ENCODE results near the gene CDC42. TPM values are rescaled to one million over a fixed set of nuclear protein-coding genes. Genes with fewer than 3 reads are reported as not detected.

CDC42 gene
- polyA plus RNA-seq, 1 donor from 2014 or later, result 913 TPM

- no peak overlapping the region for H3K27ac ChIP-seq (ENCODE audit: low read length)
- no peak overlapping the region for H3K9ac ChIP-seq (ENCODE audit: low read length)
- H3K79me2 ChIP-seq (replicated peaks; ENCODE audit: insufficient read depth, low read length), result no peaks in the 10 kb centered on the region
- H3K4me3 ChIP-seq (ENCODE audit: low read length), result no peak overlapping the region
- no peaks in the 10 kb centered on the region for H3K9me3 ChIP-seq (ENCODE audit: low read length)
- TF ChIP-seq POLR2AphosphoS5 (IDR thresholded peaks at IDR 0.05), result no peak
- TF ChIP-seq EP300 (conservative IDR thresholded peaks at IDR 0.05; ENCODE audit: poor library complexity, severe bottlenecking), result no peak
- no peak for TF ChIP-seq TAF1 (IDR thresholded peaks at IDR 0.05; ENCODE audit: low read depth)
- TF ChIP-seq REST (IDR thresholded peaks at IDR 0.05; ENCODE audit: borderline replicate concordance), result no peak
- no peak for TF ChIP-seq SMC3 (conservative IDR thresholded peaks at IDR 0.05; ENCODE audit: poor library complexity)
- no peak for TF ChIP-seq MXI1 (conservative IDR thresholded peaks at IDR 0.05; ENCODE audit: poor library complexity, severe bottlenecking)
- TF ChIP-seq CTCF (IDR thresholded peaks at IDR 0.05; ENCODE audit: poor library complexity, severe bottlenecking), result no peak
- TF ChIP-seq RAD21 (conservative IDR thresholded peaks at IDR 0.05), result no peak
- TF ChIP-seq EZH2 (IDR thresholded peaks at IDR 0.05; ENCODE audit: borderline replicate concordance, insufficient read depth, low read length, poor library complexity, severe bottlenecking), result no peak
- H3K27me3 ChIP-seq (ENCODE audit: insufficient read depth, low read depth, low read length), result no peaks in the 10 kb centered on the region
- no peak overlapping the region for H3K4me2 ChIP-seq (ENCODE audit: low read length)
- no peak overlapping the region for H2AFZ ChIP-seq (ENCODE audit: low read depth, low read length)
- no peaks in the 10 kb centered on the region for H3K36me3 ChIP-seq (ENCODE audit: insufficient read depth, low read length)
- H4K20me1 ChIP-seq (ENCODE audit: insufficient read depth), result no peaks in the 10 kb centered on the region
- H3F3A ChIP-seq (ENCODE audit: insufficient read depth, low read length, poor library complexity, severe bottlenecking), result no peaks in the 10 kb centered on the region
- no peaks in the 10 kb centered on the region for H3K9me2 ChIP-seq (ENCODE audit: insufficient read depth, low read length)
Observed at GRCh38 chr1:22039594-22040285, 12.8 kb upstream of the CDC42 start.

GRCh38 chr1:22040286-22040623, 12.3 kb upstream of the CDC42 start:
- no peaks in the 10 kb centered on the region for H3K79me2 ChIP-seq (replicated peaks; ENCODE audit: insufficient read depth, low read length)
- no peak overlapping the region for H2AFZ ChIP-seq (ENCODE audit: low read depth, low read length)
- no peaks in the 10 kb centered on the region for H3K36me3 ChIP-seq (ENCODE audit: insufficient read depth, low read length)
- no peak overlapping the region for H3K27ac ChIP-seq (ENCODE audit: low read length)
- H3K27me3 ChIP-seq (ENCODE audit: insufficient read depth, low read depth, low read length), result no peaks in the 10 kb centered on the region
- H3K9ac ChIP-seq (ENCODE audit: low read length), result no peak overlapping the region
- no peaks in the 10 kb centered on the region for H3F3A ChIP-seq (ENCODE audit: insufficient read depth, low read length, poor library complexity, severe bottlenecking)
- H3K4me2 ChIP-seq (ENCODE audit: low read length), result no peak overlapping the region
- TF ChIP-seq MXI1 (conservative IDR thresholded peaks at IDR 0.05; ENCODE audit: poor library complexity, severe bottlenecking) (no peak), SMC3 (conservative IDR thresholded peaks at IDR 0.05; ENCODE audit: poor library complexity) (no peak), TAF1 (IDR thresholded peaks at IDR 0.05; ENCODE audit: low read depth) (no peak), RAD21 (conservative IDR thresholded peaks at IDR 0.05) (no peak), EP300 (conservative IDR thresholded peaks at IDR 0.05; ENCODE audit: poor library complexity, severe bottlenecking) (no peak), CTCF (IDR thresholded peaks at IDR 0.05; ENCODE audit: poor library complexity, severe bottlenecking) (no peak), REST (IDR thresholded peaks at IDR 0.05; ENCODE audit: borderline replicate concordance) (no peak), EZH2 (IDR thresholded peaks at IDR 0.05; ENCODE audit: borderline replicate concordance, insufficient read depth, low read length, poor library complexity, severe bottlenecking) (no peak), POLR2AphosphoS5 (IDR thresholded peaks at IDR 0.05) (no peak)
- no peaks in the 10 kb centered on the region for H4K20me1 ChIP-seq (ENCODE audit: insufficient read depth)
- H3K9me2 ChIP-seq (ENCODE audit: insufficient read depth, low read length), result no peaks in the 10 kb centered on the region
- no peaks in the 10 kb centered on the region for H3K9me3 ChIP-seq (ENCODE audit: low read length)
- H3K4me3 ChIP-seq (ENCODE audit: low read length), result no peak overlapping the region

All from neural cell (in vitro differentiated cells).